Measurements from ENCODE around the gene ZNF362. TPM values are rescaled to one million over a fixed set of nuclear protein-coding genes. Genes with fewer than 3 reads are reported as not detected.

The ZNF362 gene
- total RNA-seq, 1 donor from 2014 or later: 24.6 TPM

DNA sequence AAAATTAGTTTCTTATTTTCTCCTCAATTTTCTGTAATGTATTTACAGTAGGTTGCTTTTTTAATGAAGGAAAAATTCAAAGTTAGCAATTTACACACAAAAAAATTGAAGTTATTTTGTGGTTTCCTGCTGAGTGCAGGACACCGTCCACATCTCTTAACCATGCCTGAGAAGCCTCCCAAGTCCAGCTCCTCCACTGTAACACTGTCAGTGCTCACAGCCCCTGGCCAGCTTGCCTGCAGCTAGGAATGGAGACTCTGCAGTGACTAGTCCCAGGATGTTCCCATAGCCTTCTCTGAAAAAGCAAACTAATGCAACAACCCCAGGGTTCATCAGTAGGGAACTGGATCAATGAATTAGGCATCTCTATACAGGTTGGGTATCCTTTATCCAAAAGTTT, 61.1 kb downstream of the ZNF362 start:
- DNase-seq (ENCODE audit: extremely low spot score in 2 of 2): no peak
- no peak overlapping the region for H3K27ac ChIP-seq
- peaks cover 0 to under 1% of the 10 kb centered on the region in 2 donors for H3K36me3 ChIP-seq
- no peak for TF ChIP-seq POLR2A (IDR thresholded peaks at IDR 0.05)
- no peak for TF ChIP-seq POLR2AphosphoS5 (IDR thresholded peaks at IDR 0.05; ENCODE audit: insufficient read depth in 1 of 2, low read depth in 1 of 2)
- TF ChIP-seq, protein P1, sequence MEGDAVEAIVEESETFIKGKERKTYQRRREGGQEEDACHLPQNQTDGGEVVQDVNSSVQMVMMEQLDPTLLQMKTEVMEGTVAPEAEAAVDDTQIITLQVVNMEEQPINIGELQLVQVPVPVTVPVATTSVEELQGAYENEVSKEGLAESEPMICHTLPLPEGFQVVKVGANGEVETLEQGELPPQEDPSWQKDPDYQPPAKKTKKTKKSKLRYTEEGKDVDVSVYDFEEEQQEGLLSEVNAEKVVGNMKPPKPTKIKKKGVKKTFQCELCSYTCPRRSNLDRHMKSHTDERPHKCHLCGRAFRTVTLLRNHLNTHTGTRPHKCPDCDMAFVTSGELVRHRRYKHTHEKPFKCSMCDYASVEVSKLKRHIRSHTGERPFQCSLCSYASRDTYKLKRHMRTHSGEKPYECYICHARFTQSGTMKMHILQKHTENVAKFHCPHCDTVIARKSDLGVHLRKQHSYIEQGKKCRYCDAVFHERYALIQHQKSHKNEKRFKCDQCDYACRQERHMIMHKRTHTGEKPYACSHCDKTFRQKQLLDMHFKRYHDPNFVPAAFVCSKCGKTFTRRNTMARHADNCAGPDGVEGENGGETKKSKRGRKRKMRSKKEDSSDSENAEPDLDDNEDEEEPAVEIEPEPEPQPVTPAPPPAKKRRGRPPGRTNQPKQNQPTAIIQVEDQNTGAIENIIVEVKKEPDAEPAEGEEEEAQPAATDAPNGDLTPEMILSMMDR (IDR thresholded peaks at IDR 0.05): no peak
- H3K27me3 ChIP-seq: no peaks in the 10 kb centered on the region
- no peaks in the 10 kb centered on the region for H3K4me1 ChIP-seq
- intact Hi-C loops (cut with DNase I): no loop called here
- H3K4me3 ChIP-seq: no peak overlapping the region
- no peaks in the 10 kb centered on the region for H3K9me3 ChIP-seq

DNA sequence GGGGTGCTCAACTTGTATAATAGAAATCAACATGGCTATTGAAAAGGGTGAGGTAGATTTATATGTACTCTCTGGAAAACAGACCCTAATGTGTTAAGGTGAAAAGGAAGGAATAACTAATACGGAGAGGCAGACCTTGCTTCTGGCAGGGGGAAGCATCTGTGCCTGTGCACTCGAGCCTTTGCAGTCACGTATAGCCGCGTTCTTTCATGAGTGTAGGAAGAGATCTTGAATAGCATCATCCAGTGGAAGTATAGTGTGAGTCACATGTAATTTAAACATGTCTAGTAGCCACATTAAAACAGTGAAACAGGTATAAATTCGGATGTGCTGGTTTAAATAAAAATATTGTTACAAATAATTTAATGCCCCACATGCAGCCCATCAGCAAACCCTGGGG, 61.7 kb downstream of the ZNF362 start:
- H3K4me1 ChIP-seq: no peaks in the 10 kb centered on the region
- intact Hi-C loops (cut with DNase I): no loop called here
- no peaks in the 10 kb centered on the region for H3K9me3 ChIP-seq
- H3K36me3 ChIP-seq: peaks cover 0 to 6% of the 10 kb centered on the region in 2 donors
- H3K27ac ChIP-seq: no peak overlapping the region
- TF ChIP-seq POLR2AphosphoS5 (IDR thresholded peaks at IDR 0.05; ENCODE audit: insufficient read depth in 1 of 2, low read depth in 1 of 2): no peak
- H3K4me3 ChIP-seq: no peak overlapping the region
- no peak for DNase-seq (ENCODE audit: extremely low spot score in 2 of 2)
- no peaks in the 10 kb centered on the region for H3K27me3 ChIP-seq

DNA sequence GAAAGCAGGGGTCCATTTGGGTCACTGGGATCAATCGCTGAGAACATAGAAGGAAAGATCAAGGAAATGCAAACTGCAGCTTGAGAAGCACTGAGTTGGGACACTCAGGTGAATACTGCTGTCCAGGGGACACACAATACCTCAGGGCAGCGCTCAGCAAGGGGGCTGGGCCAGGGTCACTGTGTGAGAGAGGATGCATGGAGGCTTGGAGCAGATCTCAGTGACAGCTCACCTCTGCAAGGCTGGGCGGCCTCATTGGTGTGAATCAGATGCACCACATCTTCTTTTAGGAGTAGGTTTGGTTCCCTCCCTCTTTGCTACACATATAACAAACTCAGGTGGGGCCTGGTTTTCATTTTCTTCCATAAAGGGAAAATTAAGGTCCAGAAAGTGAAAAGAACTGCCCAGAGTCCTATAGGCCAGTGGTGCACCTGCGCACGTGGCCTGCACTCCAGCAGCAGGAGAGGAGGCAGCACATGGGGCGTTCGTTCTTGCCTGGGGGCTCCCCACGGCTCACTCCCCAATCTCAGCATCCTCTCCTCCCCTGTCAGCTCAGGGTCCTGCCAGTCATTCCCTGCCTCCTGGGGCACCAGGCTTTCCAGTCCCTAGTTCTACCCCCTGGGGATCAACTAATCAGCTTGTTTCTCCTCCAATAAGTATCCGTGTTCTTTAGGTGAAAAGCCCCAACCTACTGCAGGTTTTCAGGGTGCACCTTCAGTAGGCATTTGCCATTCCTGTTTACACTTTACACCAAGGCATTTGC, 63.1 kb downstream of the ZNF362 start:
- Histone ChIP-seq H3K27me3 (no peaks in the 10 kb centered on the region), H3K27ac (no peak overlapping the region), H3K4me3 (no peak overlapping the region), H3K4me1 (no peaks in the 10 kb centered on the region), H3K36me3 (peaks cover 0 to 20% of the 10 kb centered on the region in 2 donors), H3K9me3 (no peaks in the 10 kb centered on the region)
- TF ChIP-seq, protein P1 (IDR thresholded peaks at IDR 0.05): no peak
- TF ChIP-seq POLR2AphosphoS5 (IDR thresholded peaks at IDR 0.05; ENCODE audit: insufficient read depth in 1 of 2, low read depth in 1 of 2) (no peak), POLR2A (IDR thresholded peaks at IDR 0.05) (no peak)
- no peak for DNase-seq (ENCODE audit: extremely low spot score in 2 of 2)
- intact Hi-C loops (cut with DNase I): no loop called here

DNA sequence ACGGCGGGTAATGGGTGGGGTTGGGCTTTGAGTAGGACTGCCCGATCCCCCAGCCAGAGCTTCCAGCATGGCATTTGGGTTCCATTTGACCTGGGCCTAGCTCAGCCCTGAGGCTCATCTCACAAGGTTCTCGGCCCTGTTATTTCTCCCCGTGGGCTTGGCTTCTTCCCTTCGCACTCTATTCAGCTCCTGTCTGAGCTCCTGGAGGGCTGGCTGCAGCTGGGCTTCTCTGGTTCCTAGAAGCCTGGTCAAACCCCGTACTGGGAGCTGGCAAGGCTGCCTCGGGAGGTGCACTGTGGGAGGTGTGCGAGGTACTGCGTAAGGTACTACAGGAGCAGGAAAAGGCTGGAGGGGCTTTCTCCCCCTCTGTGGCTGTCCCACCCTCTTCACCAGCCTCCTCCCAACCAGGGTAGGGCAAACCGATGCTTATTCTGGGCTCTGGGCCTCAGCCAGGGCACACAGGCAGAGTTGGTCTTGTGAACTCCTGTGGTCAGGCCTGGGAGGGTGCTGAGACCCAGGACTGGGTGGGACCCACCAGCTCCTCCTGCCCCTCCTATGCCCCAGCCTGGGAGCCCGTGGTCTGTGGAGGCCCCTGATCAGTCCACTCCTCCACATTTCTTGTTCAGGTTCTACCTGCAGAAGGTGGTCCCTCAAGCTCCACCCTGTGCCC, 63.8 kb downstream of the ZNF362 start:
- no peaks in the 10 kb centered on the region for H3K9me3 ChIP-seq
- no peak overlapping the region for H3K27ac ChIP-seq
- no peak overlapping the region for H3K4me3 ChIP-seq
- intact Hi-C loops (cut with DNase I): no loop called here
- DNase-seq (ENCODE audit: extremely low spot score in 2 of 2): no peak
- TF ChIP-seq, protein P1 (IDR thresholded peaks at IDR 0.05): no peak
- TF ChIP-seq POLR2A (IDR thresholded peaks at IDR 0.05): no peak
- no peak for TF ChIP-seq POLR2AphosphoS5 (IDR thresholded peaks at IDR 0.05; ENCODE audit: insufficient read depth in 1 of 2, low read depth in 1 of 2)
- H3K27me3 ChIP-seq: no peaks in the 10 kb centered on the region
- H3K36me3 ChIP-seq: peaks cover 6 to 27% of the 10 kb centered on the region in 2 donors
- no peaks in the 10 kb centered on the region for H3K4me1 ChIP-seq

DNA sequence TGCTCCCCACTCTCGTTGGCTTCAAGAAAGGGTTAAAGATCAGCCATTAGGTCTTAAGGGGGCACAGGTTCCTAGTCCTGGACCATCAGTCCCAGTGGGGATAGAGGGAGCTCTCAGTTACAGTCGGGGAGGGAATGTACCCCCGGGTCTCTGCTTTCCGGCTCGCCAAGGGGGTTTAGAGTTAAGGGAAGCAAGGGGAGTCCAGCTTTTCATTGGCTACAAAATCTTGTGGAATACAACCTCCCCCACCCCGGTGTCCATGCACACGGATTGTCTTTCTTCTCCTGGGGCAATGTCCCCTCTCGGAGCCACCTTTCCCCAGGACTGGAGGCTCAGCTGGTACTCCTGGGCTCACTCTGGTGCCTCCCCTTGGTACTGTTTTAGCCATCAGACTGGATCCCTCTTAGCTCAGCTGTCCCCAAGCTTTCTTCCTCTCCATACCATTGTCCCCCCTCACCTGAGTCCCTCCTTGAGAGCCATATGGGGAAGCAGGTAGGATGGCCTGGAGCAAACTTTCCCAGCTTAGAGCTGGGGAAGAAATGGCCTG, 64.4 kb downstream of the ZNF362 start, which contains the start of gene A3GALT2:
Gene A3GALT2, minus strand, starts transcription at position 480 of the 547 bp plus-strand sequence. Its CDS starts 0 bp downstream, at position 480.
- H3K4me3 ChIP-seq: no peak within 1 kb of the TSS
- no peak for DNase-seq (ENCODE audit: extremely low spot score in 2 of 2)
- H3K4me1 ChIP-seq: no peaks in the 10 kb centered on the region
- intact Hi-C loops (cut with DNase I): no loop called here
- H3K27ac ChIP-seq: no peak within 1 kb of the TSS
- H3K36me3 ChIP-seq: peaks cover 9 to 34% of the 10 kb centered on the region in 2 donors
- no peaks in the 10 kb centered on the region for H3K27me3 ChIP-seq
- TF ChIP-seq POLR2A (IDR thresholded peaks at IDR 0.05) (no peak), POLR2AphosphoS5 (IDR thresholded peaks at IDR 0.05; ENCODE audit: insufficient read depth in 1 of 2, low read depth in 1 of 2) (no peak)
- TF ChIP-seq, protein P1 (IDR thresholded peaks at IDR 0.05): no peak
- no peaks in the 10 kb centered on the region for H3K9me3 ChIP-seq
